IMR-90 (cell line): ENCODE measurements around the gene CHRM5.

Experiments
- BHLHE40 ChIP-seq: fragments of 150-350 bp; IDR thresholded peaks from 2 replicates; pipeline ENCODE4 v1.6.1; 2016; ENCODE audit warnings: mild to moderate bottlenecking, low read depth, low read length
- CEBPB ChIP-seq: IDR thresholded peaks from 2 replicates; pipeline ENCODE4 v1.6.1; 2012; ENCODE audit warnings: low read depth, low read length, improper control_type of control experiment
- CHD1 ChIP-seq: IDR thresholded peaks from 2 replicates; pipeline ENCODE4 v1.6.1; 2012; ENCODE audit warnings: low read depth, low read length, improper control_type of control experiment
- FOS ChIP-seq: fragments of 150-350 bp; IDR thresholded peaks from 2 replicates; pipeline ENCODE4 v1.6.1; 2016; ENCODE audit warnings: low read depth, low read length
- MAFK ChIP-seq: IDR thresholded peaks from 2 replicates; pipeline ENCODE4 v1.6.1; 2012; ENCODE audit warnings: low read depth, low read length, improper control_type of control experiment
- MXI1 ChIP-seq: IDR thresholded peaks from 2 replicates; pipeline ENCODE4 v1.6.1; 2012; ENCODE audit warnings: low read depth, mild to moderate bottlenecking, low read length, moderate library complexity, borderline replicate concordance
- NFE2L2 ChIP-seq: fragments of 150-350 bp; IDR thresholded peaks from 2 replicates; pipeline ENCODE4 v1.6.1; 2016; ENCODE audit warnings: low read depth, mild to moderate bottlenecking, low read length
- POLR2A ChIP-seq: IDR thresholded peaks from 2 replicates; pipeline ENCODE4 v1.6.1; 2012; ENCODE audit warnings: mild to moderate bottlenecking, low read depth, low read length
- RAD21 ChIP-seq: IDR thresholded peaks from 2 replicates; pipeline ENCODE4 v1.6.1; 2012; ENCODE audit warnings: low read length, improper control_type of control experiment
- RCOR1 ChIP-seq: IDR thresholded peaks from 2 replicates; pipeline ENCODE4 v1.6.1; 2012; ENCODE audit warnings: mild to moderate bottlenecking, low read length, improper control_type of control experiment; ENCODE audit not compliant: insufficient replicate concordance
- SMC3 ChIP-seq: fragments of 150-350 bp; IDR thresholded peaks from 2 replicates; pipeline ENCODE4 v1.6.1; 2016; ENCODE audit warnings: low read depth, mild to moderate bottlenecking, antibody characterized with exemption, low read length, moderate library complexity
- TF ChIP-seq, protein P1 (sequence below): conservative IDR thresholded peaks from 2 replicates; pipeline ENCODE4 v1.5.1; 2012; ENCODE audit warnings: mild to moderate bottlenecking, low read depth, low read length, improper control_type of control experiment
- TF ChIP-seq, protein P2 (sequence below): fragments of 150-350 bp; IDR thresholded peaks from 2 replicates; pipeline ENCODE4 v1.6.1; 2017; ENCODE audit warnings: mild to moderate bottlenecking, antibody characterized with exemption, low read length, low read depth
- TF ChIP-seq, protein P3 (sequence below): fragments of 150-350 bp; IDR thresholded peaks from 2 replicates; pipeline ENCODE4 v1.6.1; 2016; ENCODE audit warnings: low read depth, mild to moderate bottlenecking, low read length, moderate library complexity, borderline replicate concordance

DNA sequence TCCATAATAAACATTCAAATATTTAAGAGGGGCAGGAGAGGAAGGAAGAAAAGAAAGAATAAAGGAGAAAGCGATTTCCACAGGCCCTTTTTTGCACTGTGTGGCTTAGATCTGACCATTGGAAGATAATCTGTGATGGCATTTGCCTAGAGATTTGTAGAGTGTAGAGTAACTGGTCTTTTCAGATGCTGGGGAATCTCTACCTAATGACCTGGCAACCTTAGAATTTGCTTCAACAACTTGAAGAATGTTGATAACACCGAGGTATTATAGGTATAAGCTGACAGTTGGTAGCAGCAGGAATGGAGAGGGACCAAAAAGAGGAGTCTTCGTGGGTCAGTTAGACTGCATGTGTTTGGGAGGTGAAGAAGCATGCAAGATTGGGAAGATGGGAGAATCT, 91.6 kb downstream of the CHRM5 start:
- TF ChIP-seq, protein P1, sequence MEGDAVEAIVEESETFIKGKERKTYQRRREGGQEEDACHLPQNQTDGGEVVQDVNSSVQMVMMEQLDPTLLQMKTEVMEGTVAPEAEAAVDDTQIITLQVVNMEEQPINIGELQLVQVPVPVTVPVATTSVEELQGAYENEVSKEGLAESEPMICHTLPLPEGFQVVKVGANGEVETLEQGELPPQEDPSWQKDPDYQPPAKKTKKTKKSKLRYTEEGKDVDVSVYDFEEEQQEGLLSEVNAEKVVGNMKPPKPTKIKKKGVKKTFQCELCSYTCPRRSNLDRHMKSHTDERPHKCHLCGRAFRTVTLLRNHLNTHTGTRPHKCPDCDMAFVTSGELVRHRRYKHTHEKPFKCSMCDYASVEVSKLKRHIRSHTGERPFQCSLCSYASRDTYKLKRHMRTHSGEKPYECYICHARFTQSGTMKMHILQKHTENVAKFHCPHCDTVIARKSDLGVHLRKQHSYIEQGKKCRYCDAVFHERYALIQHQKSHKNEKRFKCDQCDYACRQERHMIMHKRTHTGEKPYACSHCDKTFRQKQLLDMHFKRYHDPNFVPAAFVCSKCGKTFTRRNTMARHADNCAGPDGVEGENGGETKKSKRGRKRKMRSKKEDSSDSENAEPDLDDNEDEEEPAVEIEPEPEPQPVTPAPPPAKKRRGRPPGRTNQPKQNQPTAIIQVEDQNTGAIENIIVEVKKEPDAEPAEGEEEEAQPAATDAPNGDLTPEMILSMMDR, result no peak
- TF ChIP-seq BHLHE40 (no peak), POLR2A (no peak), RAD21 (no peak), NFE2L2 (no peak), FOS (no peak), MAFK (no peak), CEBPB (no peak), MXI1 (no peak), SMC3 (no peak), CHD1 (no peak), RCOR1 (no peak)
- TF ChIP-seq, protein P2, sequence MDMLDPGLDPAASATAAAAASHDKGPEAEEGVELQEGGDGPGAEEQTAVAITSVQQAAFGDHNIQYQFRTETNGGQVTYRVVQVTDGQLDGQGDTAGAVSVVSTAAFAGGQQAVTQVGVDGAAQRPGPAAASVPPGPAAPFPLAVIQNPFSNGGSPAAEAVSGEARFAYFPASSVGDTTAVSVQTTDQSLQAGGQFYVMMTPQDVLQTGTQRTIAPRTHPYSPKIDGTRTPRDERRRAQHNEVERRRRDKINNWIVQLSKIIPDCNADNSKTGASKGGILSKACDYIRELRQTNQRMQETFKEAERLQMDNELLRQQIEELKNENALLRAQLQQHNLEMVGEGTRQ, result no peak
- TF ChIP-seq, protein P3, sequence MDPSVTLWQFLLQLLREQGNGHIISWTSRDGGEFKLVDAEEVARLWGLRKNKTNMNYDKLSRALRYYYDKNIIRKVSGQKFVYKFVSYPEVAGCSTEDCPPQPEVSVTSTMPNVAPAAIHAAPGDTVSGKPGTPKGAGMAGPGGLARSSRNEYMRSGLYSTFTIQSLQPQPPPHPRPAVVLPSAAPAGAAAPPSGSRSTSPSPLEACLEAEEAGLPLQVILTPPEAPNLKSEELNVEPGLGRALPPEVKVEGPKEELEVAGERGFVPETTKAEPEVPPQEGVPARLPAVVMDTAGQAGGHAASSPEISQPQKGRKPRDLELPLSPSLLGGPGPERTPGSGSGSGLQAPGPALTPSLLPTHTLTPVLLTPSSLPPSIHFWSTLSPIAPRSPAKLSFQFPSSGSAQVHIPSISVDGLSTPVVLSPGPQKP, result no peak
